Tongue (tissue), 2 donors: ENCODE data around the gene LURAP1L. TPM values are rescaled to one million over a fixed set of nuclear protein-coding genes. Genes with fewer than 3 reads are reported as not detected.
A peak's percentile ranks its signal among the peaks of the same experiment; 100 is the strongest.

ENCODE experiments used
- DNase-seq: peaks from one replicate; pipeline ENCODE4 v3.0.0-alpha.2; 2015
- total RNA-seq: library from RNA; depleted of rRNA; stranded (reverse); fragments of >200 nt; gene quantifications from one replicate; pipeline ENCODE4 v1.2.3, GENCODE V29; 2014

The LURAP1L gene
- total RNA-seq = 7.2 TPM

GRCh38 chr9:12774861-12775678 is at the start of gene LURAP1L:
LURAP1L (plus strand) TSS chr9:12775020; CDS start chr9:12775716, 696 bp downstream.
- peak; percentile 91 for DNase-seq

- no peak for DNase-seq
These were observed 48.0 kb upstream of the LURAP1L start for GRCh38 chr9:12726795-12727194.

GRCh38 chr9:12730198-12730597 is 44.6 kb upstream of the LURAP1L start:
- no peak for DNase-seq

- no peak for DNase-seq
These were observed 43.9 kb upstream of the LURAP1L start for GRCh38 chr9:12730927-12731326.

- no peak for DNase-seq
These were observed 41.8 kb upstream of the LURAP1L start for GRCh38 chr9:12732971-12733370.

- DNase-seq = no peak
These were observed 39.2 kb upstream of the LURAP1L start for GRCh38 chr9:12735665-12736064.

- peak; percentile 21 for DNase-seq
These were observed 36.9 kb upstream of the LURAP1L start for GRCh38 chr9:12737871-12738270.

- DNase-seq = no peak
These were observed 35.7 kb upstream of the LURAP1L start for GRCh38 chr9:12739014-12739652.

GRCh38 chr9:12740845-12741244 is 34.0 kb upstream of the LURAP1L start:
- no peak for DNase-seq

GRCh38 chr9:12748016-12748415 is 26.8 kb upstream of the LURAP1L start:
- no peak for DNase-seq

- no peak for DNase-seq
These were observed 25.9 kb upstream of the LURAP1L start for GRCh38 chr9:12748954-12749353.

- no peak for DNase-seq
These were observed 20.9 kb upstream of the LURAP1L start for GRCh38 chr9:12753931-12754330.

- no peak for DNase-seq
These were observed 15.1 kb upstream of the LURAP1L start for GRCh38 chr9:12759761-12760160.

GRCh38 chr9:12760758-12761157 is 14.1 kb upstream of the LURAP1L start:
- DNase-seq = no peak

GRCh38 chr9:12764150-12764549 is 10.7 kb upstream of the LURAP1L start:
- DNase-seq = no peak

- DNase-seq = no peak
These were observed 9.6 kb upstream of the LURAP1L start for GRCh38 chr9:12765088-12765798.

- no peak for DNase-seq
These were observed 8.5 kb upstream of the LURAP1L start for GRCh38 chr9:12766357-12766756.

- DNase-seq = no peak
These were observed 4.6 kb upstream of the LURAP1L start for GRCh38 chr9:12770261-12770660.

GRCh38 chr9:12771891-12772290 is 2.9 kb upstream of the LURAP1L start:
- no peak for DNase-seq

GRCh38 chr9:12773562-12773961 is 1.3 kb upstream of the LURAP1L start:
- no peak for DNase-seq

- peak; percentile 88 for DNase-seq
These were observed 1.1 kb downstream of the LURAP1L start for GRCh38 chr9:12775679-12776512.

GRCh38 chr9:12776513-12777055 is 1.8 kb downstream of the LURAP1L start:
- peak; percentile 97 for DNase-seq
